ENCODE measurements around the gene APOL1. TPM values are rescaled to one million over a fixed set of nuclear protein-coding genes. Genes with fewer than 3 reads are reported as not detected.
"Not testable (repeated sequence)": the region's sequence is repeated elsewhere in the genome, so short reads cannot be mapped to it uniquely, and the experiment has no call there.

APOL1 gene
- polyA plus RNA-seq, 6 donors from 2014 or later = 0.71 to 4.2 (median 2.6) TPM; not detected in 1

DNA sequence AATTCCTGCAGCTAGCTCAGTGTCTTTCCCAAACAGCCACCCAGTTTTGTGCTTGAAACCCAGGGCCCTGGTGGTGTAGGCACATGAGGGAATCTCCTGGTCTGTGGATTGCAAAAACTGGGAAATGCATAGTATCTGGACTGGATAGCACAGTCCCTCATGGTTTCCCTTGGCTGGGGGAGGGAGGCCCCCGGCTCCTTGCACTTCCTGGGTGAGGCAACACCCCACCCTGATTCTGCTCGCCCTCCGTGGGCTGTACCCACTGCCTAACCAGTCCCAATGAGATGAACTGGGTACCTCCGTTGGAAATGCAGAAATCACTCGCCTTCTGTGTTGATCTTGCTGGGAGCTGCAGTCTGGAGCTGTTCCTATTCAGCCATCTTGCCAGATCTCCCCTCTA is 19.0 kb downstream of the APOL1 start:
- not testable (repeated sequence) for ATAC-seq (ENCODE audit: low read depth in 2 of 2); H3K4me1 Mint-ChIP-seq; H3K4me3 Mint-ChIP-seq; H3K27ac Mint-ChIP-seq; DNase-seq; H3K36me3 Mint-ChIP-seq; H3K27me3 Mint-ChIP-seq; H3K9me3 Mint-ChIP-seq

DNA sequence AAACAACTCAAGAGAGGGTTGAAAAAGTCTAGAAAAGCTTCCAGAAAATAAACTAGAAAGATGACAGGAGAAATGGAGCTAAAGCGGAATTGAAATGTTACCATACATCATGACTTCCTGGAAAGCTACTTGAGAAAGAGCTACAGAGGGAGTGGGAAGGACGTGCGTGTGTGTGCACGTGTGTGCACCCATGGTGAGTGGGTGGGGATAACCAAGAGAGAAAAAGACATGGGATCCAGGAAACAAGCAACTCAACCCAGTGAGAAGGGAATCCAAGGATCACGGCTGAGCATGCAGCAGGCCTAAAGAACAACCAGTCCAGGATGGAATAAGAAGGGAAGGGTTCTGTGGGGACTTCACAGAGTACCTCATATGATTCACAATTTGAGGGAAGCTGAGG is 21.6 kb downstream of the APOL1 start:
- DNase-seq (no peak), ATAC-seq (ENCODE audit: low read depth in 2 of 2) (no peak)
- Mint-ChIP-seq H3K9me3 (peaks cover 0 to 2% (median 0%) of the 10 kb centered on the region in 7 donors), H3K36me3 (no peaks in the 10 kb centered on the region), H3K4me1 (peaks cover 8 to 21% (median 17%) of the 10 kb centered on the region in 3 donors), H3K4me3 (no peak overlapping the region), H3K27ac (peak overlapping the region in 3 of 6 donors; percentile 21 to 42 (median 22)), H3K27me3 (no peaks in the 10 kb centered on the region)

DNA sequence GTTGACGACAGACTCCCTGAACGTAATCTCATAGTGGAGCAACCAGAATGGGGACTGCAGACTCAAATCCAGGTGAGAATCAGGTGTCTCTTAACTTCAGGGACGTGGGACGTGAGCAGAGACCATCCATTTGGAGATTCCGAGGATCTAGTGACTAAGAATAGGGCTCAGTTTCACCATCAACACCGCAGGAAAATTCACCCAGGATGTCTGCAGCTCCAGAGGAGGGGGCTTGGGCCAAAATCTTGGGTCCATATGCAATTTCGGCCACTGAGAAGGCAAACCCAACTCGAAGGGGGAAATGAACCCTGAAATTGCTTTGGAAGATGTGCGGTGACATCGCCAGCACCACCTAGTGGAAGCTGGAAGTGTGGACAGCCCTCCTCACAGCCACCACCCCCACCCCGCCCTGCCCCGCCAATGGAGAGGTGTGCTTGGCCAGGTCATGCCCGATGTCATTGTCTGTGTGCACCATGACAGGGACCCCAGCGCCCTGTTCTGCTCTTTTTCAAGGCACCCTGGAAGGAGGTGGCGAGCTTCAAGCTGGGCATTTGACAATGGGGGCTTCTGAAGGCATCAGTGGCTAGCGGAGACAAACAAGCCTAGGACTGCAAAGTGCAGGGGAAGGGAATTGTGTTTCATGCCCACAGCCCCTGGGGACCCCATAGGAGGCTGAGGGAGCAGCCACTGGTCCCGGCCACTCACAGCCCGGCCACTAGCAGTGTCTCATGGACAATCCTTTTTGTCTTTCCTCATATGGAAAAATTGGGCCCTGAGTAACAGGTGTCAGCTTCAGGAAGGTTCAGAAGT is 24.8 kb downstream of the APOL1 start:
- Mint-ChIP-seq H3K4me1 (peaks cover 8 to 24% (median 17%) of the 10 kb centered on the region in 3 donors), H3K9me3 (peaks cover 0 to 2% (median 0%) of the 10 kb centered on the region in 7 donors), H3K4me3 (peak overlapping the region in 3 of 8 donors; percentile 5 to 47 (median 20)), H3K27me3 (no peaks in the 10 kb centered on the region), H3K27ac (peak overlapping the region in 5 of 6 donors; percentile 34 to 87 (median 59)), H3K36me3 (peaks cover 7 to 11% of the 10 kb centered on the region in 2 donors)
- DNase-seq = peak; percentile 57
- ATAC-seq (ENCODE audit: low read depth in 2 of 2) = peak; percentile 88

DNA sequence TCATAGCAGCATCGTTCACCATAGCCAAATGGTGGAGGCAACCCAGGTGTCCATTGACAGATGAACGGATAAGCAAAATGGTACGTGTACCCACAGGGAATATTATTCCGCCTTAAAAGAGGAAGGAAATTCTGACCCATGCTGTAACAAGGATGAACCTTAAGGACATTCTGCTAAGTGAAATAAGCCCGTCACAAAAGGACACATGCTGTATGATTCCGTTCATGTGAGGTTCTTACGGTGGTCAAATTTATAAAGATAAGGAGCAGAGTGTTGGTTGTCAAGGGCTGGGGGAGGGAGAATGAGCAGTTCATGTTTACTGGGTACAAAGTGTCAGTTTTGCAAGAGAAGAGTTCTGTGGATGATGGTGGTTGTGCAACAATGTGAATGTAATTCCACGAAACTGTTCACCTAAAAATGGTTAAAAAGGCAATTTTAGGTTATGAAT is 26.3 kb downstream of the APOL1 start:
- ATAC-seq (ENCODE audit: low read depth in 2 of 2) = no peak
- no peaks in the 10 kb centered on the region for H3K27me3 Mint-ChIP-seq
- H3K36me3 Mint-ChIP-seq = peaks cover 7 to 14% of the 10 kb centered on the region in 2 donors
- no peak for DNase-seq
- H3K27ac Mint-ChIP-seq = peak overlapping the region in 2 of 6 donors; percentile 13 to 84
- peaks cover 8 to 24% (median 17%) of the 10 kb centered on the region in 3 donors for H3K4me1 Mint-ChIP-seq
- H3K4me3 Mint-ChIP-seq = peak overlapping the region in 1 of 8 donors; percentile 15
- peaks cover 0 to 2% (median 0%) of the 10 kb centered on the region in 7 donors for H3K9me3 Mint-ChIP-seq

DNA sequence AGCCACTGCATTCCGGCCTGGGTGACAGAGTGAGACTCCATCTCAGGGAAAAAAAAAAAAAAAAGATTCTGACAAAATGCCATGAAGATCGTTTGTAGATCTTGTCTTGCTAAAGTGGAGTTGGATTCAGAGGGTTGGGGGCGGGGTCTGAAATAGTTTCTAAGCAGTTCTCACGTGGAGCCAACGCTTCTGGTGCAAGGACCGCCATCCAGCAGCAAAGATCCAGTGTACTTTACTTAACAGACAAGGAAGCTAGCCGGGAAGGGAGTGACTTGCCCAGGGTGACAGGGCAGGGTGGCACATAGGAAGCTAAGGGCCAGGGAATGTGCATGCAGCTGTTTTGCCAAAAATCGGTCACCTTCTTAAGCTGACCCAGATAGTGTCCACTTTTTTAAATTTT is 27.4 kb downstream of the APOL1 start:
- H3K27ac Mint-ChIP-seq = peak overlapping the region in 3 of 6 donors; percentile 56 to 89 (median 57)
- H3K27me3 Mint-ChIP-seq = no peaks in the 10 kb centered on the region
- DNase-seq = no peak
- H3K4me1 Mint-ChIP-seq = peaks cover 8 to 24% (median 17%) of the 10 kb centered on the region in 3 donors
- ATAC-seq (ENCODE audit: low read depth in 2 of 2) = no peak
- H3K9me3 Mint-ChIP-seq = no peaks in the 10 kb centered on the region
- H3K4me3 Mint-ChIP-seq = peak overlapping the region in 1 of 8 donors; percentile 27
- H3K36me3 Mint-ChIP-seq = peaks cover 7 to 18% of the 10 kb centered on the region in 2 donors

DNA sequence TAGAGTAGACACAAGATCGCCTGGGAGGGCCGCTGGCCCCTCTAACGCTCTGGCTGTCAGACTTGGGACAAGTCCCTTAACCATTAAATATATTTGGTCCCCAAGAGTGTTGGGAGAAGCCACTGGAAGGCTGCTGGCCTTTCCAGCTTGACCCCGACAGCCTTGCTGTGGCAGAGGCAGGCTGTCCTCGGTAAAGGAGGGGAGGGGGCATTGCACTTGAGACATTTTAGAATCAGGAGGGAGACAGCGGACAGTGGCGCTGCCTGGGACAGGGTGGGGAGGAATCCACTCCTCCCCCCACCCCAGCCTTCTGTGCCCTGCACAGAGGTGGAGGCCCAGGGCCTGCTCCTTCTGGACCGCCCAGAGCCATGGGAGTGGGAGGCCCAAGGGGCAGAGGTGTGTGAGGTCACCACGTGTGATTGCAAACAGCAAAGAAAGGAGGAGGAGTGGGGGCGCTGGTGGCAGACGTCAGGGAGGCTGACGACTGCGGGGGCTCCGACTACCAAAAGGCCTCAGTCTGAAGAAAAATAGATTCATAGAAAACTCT is 28.9 kb downstream of the APOL1 start:
- H3K9me3 Mint-ChIP-seq = no peaks in the 10 kb centered on the region
- H3K4me3 Mint-ChIP-seq = no peak overlapping the region
- peaks cover 11 to 23% of the 10 kb centered on the region in 2 donors for H3K36me3 Mint-ChIP-seq

DNA sequence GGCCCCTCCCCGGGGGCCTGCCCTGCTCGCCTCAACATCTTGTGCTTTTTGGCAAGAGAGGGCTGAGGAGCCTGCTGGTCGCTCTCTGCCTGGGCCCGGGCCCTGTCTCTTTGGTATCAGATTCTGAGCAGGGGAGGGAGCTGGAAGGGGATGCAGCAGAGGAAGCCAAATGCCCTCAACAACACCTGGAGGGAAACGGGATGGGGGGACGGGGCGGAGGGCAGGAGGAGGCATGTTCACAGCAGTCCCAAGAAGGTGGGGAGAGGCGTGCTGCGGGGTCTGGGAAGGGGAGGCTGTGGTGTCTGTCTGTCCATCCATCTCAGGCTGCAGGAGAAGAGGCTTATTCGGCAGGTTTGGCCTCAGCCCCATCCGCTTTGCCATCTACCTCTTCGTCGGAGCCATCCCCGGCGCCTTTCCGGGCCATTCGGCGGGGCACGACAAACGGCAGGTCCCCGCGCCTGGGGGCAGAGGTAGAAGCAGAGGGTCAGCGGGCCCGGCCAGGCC is 29.4 kb downstream of the APOL1 start:
- Mint-ChIP-seq H3K27ac (peak overlapping the region in 1 of 6 donors; percentile 56), H3K27me3 (no peaks in the 10 kb centered on the region), H3K4me3 (no peak overlapping the region), H3K36me3 (peaks cover 15 to 27% of the 10 kb centered on the region in 2 donors), H3K9me3 (no peaks in the 10 kb centered on the region), H3K4me1 (peaks cover 5 to 22% (median 12%) of the 10 kb centered on the region in 3 donors)
- ATAC-seq (ENCODE audit: low read depth in 2 of 2) = no peak
- no peak for DNase-seq

More for the DNA sequence above, 28.9 kb downstream of the APOL1 start:
- DNase-seq = no peak
- peaks cover 8 to 24% (median 17%) of the 10 kb centered on the region in 3 donors for H3K4me1 Mint-ChIP-seq
- no peaks in the 10 kb centered on the region for H3K27me3 Mint-ChIP-seq
- no peak for ATAC-seq (ENCODE audit: low read depth in 2 of 2)
- peak overlapping the region in 3 of 6 donors; percentile 47 to 73 (median 56) for H3K27ac Mint-ChIP-seq

DNA sequence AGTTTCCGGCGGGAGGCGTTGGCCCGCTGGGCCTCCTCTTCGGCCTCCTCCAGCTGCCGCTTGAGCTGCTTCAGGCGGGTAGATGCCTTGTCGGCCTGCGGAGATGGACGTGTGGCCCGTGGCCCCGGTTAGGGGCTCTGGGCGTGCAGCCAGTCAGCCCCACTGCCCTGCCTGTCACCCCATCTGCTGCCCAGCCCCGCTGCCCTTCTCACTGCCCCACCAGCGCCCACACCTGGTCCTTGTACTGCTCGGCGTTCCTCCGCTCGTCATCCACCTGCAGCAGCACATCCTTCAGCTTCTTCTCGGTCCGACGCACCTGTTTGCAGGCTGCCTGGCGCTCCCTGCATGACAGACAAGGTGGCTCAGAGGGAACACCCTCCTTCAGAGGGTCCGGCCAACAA is 31.2 kb downstream of the APOL1 start:
- Mint-ChIP-seq H3K36me3 (peaks cover 15 to 39% of the 10 kb centered on the region in 2 donors), H3K4me3 (no peak overlapping the region), H3K9me3 (no peaks in the 10 kb centered on the region), H3K27me3 (no peaks in the 10 kb centered on the region), H3K27ac (peak overlapping the region in 3 of 6 donors; percentile 44 to 65 (median 48)), H3K4me1 (peaks cover 0 to 8% (median 0%) of the 10 kb centered on the region in 3 donors)
- DNase-seq (no peak), ATAC-seq (ENCODE audit: low read depth in 2 of 2) (no peak)

DNA sequence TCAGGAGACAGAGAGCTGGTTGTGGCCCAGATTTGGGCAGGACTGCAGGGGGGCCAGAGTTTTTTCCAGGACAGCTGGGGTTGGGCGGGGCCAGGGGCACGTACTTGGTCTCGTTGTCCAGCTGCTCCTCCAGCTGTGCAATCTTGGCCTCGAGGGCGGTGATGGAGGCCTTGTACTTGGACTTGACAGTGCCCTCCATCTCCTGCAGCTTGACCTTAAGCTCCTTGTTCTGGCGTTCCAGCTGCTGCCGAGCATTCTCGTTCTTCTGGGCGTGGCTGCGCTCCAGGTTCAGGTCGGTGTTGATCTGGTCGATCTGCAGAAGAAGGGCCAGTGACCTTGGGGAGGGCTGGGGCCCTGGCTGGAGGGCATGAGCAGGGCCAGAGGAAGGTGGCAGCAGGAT is 32.1 kb downstream of the APOL1 start:
- Mint-ChIP-seq H3K4me3 (no peak overlapping the region), H3K4me1 (peaks cover 0 to 5% (median 0%) of the 10 kb centered on the region in 3 donors), H3K36me3 (peaks cover 15 to 47% of the 10 kb centered on the region in 2 donors), H3K27ac (no peak overlapping the region), H3K27me3 (no peaks in the 10 kb centered on the region), H3K9me3 (no peaks in the 10 kb centered on the region)
- DNase-seq (no peak), ATAC-seq (ENCODE audit: low read depth in 2 of 2) (no peak)

DNA sequence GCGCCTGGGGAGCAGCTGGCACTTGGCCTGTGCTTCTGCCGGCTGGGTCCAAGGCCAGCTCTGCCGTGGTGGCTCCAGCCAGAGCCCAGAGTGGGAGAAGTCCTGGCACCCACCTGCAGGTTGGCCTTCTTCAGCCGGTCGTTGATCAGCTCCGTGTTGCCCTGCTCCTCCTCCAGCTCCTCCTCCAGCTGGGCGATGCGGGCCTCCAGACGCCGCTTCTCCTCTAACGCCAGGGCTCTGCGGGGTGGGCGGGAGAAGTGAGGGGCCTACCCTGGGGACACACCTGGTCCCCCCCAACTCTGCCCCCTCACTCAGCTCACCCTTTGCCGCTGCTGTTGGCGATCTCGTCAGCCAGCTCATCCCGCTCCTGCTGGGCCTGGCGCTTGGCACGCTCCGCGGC is 32.6 kb downstream of the APOL1 start:
- DNase-seq (no peak), ATAC-seq (ENCODE audit: low read depth in 2 of 2) (no peak)
- no peak overlapping the region for H3K4me3 Mint-ChIP-seq
- peaks cover 0 to 2% (median 0%) of the 10 kb centered on the region in 3 donors for H3K4me1 Mint-ChIP-seq
- H3K27ac Mint-ChIP-seq = no peak overlapping the region
- H3K27me3 Mint-ChIP-seq = no peaks in the 10 kb centered on the region
- peaks cover 15 to 47% of the 10 kb centered on the region in 2 donors for H3K36me3 Mint-ChIP-seq
- no peaks in the 10 kb centered on the region for H3K9me3 Mint-ChIP-seq

DNA sequence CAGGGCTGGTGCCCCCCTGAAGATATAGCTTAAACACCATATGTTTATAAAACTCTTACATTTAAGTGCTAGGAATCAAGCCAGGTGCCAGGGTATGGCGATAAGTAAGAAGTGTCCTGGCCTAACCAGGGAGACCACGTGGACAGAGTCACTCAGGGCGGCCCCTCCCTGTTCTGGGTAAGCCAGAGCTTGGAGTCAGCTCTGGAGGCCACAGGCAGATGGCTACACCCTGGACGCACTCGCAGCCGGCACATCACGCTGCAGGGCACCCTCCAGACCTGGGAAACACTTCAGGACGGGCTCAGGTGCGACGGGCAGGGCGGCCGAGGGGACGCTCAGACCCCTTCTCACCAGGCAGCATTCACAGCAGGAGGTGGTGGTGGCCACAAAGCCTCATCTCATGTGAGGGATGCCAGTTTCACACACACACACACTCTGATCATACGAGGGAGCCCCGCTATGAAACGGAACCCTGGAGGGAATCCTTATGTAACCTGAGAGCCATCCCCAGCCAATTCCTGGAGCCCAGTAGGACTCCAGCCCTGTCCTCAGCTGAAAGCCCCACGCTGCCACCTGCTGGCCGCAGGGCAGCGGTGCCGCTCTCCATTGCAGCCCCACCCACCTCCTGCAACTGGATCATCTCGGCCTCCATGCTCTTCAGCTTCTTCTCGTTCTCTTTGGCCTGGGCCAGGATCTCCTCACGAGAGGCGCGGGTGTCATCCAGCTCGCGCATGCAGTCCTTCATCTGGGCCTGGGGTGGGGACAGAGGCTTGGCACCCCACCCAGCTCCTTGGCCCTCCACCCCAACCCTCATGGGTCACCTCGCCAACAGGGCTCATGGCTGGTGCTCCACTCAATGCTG is 33.4 kb downstream of the APOL1 start:
- Mint-ChIP-seq H3K4me3 (peak overlapping the region in 1 of 8 donors; percentile 28), H3K9me3 (no peaks in the 10 kb centered on the region), H3K27ac (peak overlapping the region in 5 of 6 donors; percentile 32 to 84 (median 74)), H3K27me3 (no peaks in the 10 kb centered on the region), H3K4me1 (peaks cover 0 to 2% (median 0%) of the 10 kb centered on the region in 3 donors), H3K36me3 (peaks cover 11 to 44% of the 10 kb centered on the region in 2 donors)
- peak; percentile 46 for DNase-seq
- ATAC-seq (ENCODE audit: low read depth in 2 of 2) = peak; percentile 80 to 88

DNA sequence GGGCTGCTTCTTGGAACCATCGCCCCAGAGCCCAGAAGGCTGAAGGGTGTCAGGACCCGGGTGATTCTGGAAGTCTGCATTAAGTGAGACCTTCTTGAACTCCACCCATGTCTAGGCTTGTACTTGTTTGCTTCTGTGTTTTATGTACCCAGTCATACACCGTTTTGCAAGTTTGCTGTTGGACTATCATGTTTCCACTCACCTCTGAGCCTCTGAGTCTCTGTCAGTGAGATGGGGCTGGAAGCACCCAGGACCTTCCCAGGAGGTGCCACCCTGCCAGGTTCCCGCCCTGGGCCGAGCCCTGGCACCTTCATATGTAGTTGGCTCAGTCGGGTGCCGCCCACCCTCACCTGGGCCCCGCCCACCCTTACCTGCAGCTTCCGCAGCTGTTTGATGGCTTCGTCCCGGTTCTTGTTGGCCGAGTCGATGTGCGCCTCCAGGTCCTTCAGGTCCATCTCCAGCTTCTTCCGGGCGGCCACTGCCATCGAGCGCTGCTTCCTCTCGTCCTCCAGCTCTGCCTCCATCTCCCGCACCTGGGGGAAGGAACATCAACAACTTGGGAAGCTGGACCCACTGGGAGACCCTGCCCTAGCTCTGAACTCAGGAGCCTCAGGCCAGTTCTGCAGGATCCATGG is 35.1 kb downstream of the APOL1 start:
- Mint-ChIP-seq H3K4me3 (no peak overlapping the region), H3K4me1 (peaks cover 0 to 2% (median 0%) of the 10 kb centered on the region in 3 donors), H3K27me3 (no peaks in the 10 kb centered on the region), H3K36me3 (peaks cover 12 to 53% of the 10 kb centered on the region in 2 donors), H3K27ac (peak overlapping the region in 2 of 6 donors; percentile 7 to 51), H3K9me3 (peaks cover 0 to 6% (median 0%) of the 10 kb centered on the region in 7 donors)
- DNase-seq (no peak), ATAC-seq (ENCODE audit: low read depth in 2 of 2) (no peak)
